ENCODE data around the gene HLA-DPA1.
"Not testable (repeated sequence)": the region's sequence is repeated elsewhere in the genome, so short reads cannot be mapped to it uniquely, and the experiment has no call there.

HLA-DPA1 gene

DNA sequence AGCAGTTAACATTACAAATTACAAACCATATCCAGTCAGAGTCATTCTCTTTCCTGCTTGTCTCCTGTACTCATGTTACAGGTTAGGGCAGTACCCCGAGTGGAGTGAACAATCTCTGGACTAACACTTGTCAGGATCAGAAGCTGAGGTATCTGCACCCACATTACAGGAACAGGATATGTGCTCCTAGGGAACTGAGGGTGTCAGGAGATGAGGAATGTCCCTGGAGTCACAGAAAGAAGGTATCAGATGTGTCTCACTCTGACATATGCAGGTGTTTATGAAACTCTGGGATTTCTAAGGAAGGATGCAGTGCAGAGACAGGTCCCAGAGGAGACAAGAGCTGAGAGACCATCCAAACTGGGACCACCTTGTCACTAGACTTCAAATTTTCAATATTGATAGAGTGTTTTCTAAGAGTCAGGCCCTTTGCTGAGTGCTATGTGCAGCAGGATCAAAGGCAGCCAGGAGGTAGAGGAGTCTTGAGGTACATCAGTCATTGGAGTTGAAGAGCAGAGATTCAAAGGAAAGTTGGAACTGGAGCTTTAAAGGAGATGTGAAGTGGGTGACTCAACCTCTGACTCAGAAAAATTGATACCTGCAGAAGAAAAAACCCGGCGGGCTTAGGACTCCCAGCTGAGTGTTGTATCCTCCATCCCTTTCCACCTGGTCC lies 14.9 kb upstream of the HLA-DPA1 start:
- no peak for DNase-seq

DNA sequence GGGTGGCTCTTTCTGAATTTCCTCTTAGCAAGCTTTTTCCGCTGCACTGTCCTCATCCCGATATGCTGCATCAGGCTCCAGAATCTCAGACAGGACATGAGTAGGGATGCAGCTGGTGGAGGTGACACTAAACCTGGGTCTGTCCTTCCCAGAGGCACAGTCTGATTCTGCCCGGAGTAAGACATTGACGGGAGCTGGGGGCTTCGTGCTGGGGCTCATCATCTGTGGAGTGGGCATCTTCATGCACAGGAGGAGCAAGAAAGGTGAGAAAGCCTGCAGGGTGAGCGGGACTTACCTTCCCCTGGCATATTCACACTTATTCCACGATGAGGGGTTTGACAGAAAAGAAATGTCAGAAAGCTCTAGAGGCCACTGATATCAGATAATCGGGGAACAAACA lies 12.2 kb upstream of the HLA-DPA1 start:
- DNase-seq, result no peak

DNA sequence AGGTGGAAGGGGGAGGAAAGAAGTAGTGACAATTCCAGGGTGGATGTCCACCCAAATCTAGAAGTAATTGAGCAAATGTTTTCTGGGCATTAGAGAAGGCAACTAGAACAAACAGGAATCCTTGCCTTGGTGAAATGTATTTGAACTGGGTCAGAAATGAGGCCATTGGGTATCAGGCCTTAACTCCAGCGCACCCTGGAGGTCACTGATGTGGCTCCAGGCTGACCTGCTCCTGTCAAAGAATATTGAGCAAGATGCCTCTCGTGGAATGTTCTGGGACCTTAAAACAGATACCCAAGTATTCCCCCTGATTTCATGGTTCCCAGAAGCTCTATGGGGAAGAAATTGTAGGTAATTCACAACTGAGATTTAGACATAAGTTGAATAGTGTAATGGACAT lies 9.3 kb upstream of the HLA-DPA1 start:
- no peak for DNase-seq

DNA sequence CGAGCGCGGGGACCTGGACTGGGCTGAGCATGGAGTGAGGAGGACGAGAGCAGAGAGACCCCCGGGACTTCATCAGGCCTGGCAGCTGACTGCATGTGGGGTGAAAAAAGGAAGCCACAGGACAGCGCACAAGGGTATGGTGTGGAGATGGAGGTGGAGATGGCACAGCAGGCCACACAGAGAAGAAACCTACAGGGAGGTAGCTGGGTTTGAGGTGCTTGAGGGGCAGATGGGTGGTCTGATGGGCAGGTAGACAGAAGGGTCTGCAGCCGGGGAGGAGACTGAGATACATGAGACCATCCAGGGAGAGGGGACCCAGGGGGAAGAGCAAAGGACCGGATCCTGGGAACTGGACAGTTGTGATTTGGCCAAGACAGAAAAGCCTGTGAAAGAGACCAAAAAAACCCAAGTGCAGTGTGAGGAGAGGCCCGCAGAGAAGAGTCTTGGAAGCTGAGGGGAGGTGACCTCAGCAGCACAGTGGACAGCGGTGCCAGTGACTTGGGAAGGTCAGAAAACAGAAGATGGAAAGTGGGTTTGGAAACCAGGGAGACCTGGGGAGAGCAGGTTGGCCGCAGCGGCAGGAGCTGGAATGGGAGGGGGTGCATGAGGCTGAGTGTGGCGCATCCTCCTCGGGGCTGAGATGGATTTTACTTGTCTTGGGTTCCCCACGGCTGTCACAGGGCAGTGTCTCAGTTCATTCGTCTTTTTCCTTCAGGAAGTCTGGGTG lies 7.8 kb upstream of the HLA-DPA1 start:
- DNase-seq, result no peak

DNA sequence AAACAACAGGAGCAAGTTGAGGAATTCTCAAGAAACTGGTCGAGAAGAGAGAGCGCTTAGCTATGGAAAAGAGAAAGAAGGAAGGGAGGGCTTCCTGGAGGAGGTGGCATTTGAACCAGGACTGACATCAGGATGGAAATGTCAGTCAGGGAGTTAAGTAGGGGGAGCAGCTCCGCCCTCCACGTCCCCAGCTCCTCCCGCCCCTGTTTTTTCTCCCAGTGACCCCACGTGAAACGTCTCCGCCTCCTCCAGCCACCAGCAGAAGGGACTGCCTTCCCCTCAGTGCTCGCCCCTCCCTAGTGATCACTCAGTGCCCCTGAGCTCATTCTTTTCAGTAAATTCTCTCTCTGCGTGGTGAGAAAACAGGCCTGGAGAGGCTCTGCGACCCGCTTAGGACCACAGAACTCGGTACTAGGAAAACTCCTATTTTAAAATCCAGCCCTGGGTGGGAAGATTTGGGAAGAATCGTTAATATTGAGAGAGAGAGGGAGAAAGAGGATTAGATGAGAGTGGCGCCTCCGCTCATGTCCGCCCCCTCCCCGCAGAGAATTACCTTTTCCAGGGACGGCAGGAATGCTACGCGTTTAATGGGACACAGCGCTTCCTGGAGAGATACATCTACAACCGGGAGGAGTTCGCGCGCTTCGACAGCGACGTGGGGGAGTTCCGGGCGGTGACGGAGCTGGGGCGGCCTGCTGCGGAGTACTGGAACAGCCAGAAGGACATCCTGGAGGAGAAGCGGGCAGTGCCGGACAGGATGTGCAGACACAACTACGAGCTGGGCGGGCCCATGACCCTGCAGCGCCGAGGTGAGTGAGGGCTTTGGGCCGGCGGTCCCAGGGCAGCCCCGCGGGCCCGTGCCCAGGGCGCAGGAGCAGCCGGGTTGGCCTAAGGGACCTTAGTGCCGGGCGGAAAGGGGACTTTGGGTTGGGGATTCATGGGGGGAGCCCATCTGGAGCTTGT lies 7.0 kb upstream of the HLA-DPA1 start:
- DNase-seq, result no peak

DNA sequence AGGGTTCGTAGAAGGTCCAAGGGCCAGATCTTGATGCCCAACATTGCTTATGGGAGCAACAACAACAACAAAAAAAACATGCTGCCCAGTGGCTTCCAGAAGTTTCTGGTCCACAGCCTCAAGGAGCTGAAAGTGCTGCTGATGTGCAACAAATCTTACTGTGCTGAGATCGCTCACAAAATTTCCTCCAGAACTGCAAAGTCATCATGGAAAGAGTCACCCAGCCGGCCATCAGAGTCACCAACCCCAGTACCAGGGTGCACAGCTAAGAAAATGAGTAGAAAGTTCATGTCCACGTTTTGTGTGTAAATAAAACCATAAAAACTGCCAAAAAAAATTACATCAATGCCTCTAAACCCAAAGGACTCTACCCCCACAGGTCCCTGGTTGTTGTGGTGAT lies 6.1 kb upstream of the HLA-DPA1 start:
- no peak for DNase-seq

DNA sequence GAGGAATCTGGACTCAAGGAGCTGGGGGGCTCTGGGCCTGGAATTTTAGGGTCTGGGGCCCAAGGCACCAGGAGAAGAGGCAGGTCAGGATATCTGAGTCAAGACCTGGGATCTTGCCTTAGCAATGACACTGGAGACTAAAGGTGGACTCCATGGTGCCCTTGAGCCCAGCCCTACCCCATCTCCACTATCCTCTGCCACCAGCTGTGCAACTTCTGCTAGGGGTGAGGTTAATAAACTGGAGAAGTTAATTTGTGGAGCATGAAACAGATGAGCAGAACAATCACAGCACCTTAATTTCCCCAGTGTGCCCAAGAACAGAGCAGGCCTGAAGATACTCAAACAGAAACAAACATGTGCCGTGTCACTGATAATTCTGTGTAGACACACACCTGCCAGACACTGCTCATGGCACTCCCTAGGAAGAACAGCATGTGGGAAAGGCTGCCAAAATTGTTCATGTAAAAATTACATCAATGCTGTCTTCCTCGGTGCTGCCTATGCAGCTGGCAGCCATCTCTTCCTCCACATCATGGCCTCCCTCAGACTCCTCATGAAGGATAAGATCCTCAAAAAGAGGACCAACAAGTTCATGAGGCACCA lies 5.6 kb upstream of the HLA-DPA1 start:
- DNase-seq, result no peak

DNA sequence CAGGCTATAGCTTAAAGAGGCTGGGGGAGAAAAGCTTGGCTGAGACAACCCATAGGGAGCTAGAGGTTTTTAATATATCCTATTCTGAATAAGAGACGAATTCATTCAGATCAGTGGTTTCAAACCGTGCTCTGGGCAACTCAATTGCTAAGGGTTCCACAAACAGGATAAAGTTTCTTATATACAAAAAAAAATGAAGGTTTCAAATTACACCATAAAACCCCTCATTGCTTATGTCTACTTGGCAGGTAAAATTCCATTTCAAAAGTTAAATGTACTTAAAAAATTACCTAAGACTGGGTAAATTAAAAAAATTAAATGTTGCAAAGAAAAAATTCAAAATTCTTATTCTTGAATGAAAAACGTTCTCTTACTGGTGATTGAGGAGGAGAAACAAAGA lies 5.0 kb upstream of the HLA-DPA1 start:
- DNase-seq, result no peak

DNA sequence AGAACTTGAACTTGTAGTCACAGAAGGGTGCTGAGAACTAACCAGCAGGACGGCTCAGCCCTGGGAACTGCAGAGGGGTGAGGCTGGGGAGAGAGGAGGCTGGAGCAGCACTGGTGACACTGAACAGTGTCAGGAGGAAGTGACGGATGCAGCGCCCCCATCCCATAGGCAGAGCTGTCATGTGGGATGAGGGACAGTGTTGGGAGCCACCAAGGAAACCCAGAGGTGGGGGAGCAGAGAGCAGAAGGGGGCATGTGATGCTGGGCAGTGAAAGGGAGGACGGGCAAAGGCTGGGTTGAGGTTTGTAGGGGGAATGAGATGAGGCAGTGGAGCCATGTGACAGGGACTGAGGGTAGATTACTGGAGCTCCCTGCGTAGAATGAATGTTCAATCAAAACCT lies 4.5 kb upstream of the HLA-DPA1 start:
- DNase-seq, result no peak

DNA sequence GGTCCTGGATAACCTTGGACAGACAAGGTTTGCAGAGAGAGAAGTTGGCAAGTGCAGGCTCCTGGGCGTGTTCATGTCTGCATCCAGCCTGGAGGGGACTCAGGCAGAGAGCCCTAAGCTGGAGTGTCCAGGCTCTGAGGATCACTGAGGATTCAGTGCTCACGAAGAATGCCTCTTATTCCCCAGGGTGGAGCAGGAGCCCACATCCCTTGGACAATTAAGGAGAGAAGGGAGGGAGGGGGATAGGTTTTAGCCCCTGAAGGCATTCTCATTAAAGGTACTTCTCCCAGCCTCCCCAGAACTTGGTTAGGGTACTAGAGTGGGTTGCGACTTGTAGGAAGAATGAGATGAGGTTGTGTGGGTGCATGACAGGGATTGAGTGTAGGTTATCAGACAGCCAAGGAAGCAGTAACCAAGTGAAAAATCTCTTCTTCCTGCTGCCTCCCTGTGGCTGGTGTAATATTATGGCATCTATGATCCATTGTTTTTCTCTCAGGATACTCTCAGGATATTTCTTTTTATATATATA lies 3.0 kb upstream of the HLA-DPA1 start:
- DNase-seq, result no peak

DNA sequence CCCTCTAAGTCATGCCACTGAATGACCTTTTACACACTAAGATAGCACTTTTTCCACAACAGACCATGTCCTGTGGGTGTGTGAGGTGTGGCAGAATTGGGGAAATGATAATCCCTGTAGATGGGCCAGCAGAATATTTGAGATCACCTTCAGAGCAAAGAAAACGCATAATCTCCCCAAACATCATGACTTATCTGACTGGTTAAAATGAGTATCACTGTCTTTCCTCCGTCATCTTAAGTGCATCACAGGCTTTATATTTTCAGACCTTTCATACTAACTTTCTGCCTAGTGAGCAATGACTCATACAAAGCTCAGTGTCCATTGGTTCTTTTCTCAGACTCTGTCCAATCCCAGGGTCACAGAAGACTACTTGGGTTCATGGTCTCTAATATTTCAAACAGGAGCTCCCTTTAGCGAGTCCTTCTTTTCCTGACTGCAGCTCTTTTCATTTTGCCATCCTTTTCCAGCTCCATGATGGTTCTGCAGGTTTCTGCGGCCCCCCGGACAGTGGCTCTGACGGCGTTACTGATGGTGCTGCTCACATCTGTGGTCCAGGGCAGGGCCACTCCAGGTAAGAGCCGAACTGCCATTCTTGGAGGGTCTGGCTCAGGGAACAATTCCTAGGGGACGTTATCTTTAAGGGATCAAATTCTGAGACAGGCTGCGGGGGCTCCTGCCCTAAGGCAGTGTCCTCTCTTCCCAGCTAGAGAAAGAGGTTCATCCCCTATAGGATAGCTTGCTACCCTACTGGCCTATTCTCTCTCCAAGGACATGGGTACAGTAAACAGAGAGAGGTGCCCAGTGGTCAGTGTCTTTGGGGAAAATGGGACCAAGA lies 2.3 kb upstream of the HLA-DPA1 start, which contains the start of gene HLA-DPB1:
Gene HLA-DPB1, plus strand, starts transcription at position 423 of the 838 bp plus-strand sequence. Its CDS starts 52 bp downstream, at position 475.
- no peak for DNase-seq

DNA sequence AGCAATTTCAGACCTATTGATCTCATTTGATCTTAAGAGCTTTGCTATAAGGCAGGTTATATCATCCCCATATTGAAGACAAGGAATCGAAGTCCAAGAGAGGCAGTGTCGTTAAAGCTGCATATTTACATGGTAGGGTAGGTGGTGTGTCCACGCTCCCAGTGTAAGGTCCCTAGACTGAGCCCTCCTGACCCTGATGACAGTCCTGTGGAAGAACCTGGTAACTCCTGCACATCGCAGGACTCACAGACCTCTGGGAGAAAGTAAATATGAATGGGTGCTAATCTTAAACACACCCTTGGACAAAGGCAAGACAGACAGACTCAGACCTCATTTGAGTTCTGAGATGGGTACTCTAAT lies 1.7 kb upstream of the HLA-DPA1 start:
- DNase-seq, result no peak

DNA sequence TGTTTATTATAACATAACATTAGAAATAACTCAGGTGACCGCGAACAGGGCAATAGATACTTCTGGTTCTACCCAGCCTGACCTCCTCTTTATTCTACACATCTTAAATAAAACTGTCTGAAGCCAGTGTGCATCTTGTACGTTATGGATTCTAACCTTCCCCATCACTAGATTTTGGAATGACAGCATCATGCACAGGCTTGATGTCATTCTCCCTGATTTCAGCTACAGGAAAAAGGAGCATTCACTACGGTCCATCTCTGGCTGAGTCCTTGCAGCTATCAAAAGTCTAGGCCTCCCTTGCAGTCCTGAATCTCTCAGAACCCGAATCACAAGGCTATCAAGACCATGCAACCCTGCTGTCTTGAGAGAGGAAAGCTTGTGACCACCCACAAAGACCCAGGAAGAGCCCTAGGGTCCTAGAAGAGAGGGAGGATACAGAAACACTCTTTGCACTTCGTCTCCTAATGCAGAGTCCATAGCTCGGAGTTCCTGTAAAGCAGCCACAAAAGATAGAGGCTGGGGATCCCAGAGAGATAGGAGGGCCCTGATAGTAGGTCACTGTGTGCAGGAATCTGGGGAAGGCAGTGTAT lies 845 bp downstream of the HLA-DPA1 start:
- no peak for DNase-seq

DNA sequence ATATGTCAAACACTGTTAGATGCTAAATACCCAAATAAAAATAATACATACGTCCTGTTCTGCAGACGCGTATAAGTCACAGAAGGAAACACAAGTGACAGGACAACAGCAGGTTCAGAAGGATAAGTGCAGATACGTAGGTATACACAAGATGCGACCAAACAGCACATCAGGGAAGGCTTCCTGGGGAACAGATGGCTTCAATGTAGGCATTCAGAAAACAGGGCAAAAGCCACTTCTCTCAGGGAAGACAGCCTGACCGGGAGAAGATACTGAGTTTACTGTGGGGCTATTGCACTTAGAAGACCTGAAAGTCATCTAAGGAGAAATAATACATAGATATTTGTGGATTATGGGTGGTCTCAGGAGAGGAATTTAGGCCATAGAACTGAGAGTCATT lies 1.9 kb downstream of the HLA-DPA1 start:
- DNase-seq, result no peak

DNA sequence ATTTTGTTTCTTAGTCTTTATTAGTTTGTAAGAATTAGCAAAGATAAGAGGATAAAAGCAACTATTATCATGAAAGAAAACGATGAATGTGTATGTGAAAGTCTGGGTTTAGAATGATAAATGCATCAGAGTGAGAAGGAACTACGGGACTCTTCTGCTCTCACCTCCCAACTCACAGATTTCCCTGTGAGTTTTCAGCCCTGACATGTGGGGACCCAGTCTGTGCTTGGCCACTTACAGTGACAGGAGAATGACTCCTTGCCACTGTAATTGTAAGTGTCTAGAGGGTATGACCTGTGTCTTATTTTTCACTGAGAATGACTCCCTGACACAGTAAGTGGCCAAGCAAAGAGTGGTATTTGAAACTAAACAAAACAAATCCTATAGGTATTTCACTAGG lies 2.5 kb downstream of the HLA-DPA1 start:
- DNase-seq, result no peak

DNA sequence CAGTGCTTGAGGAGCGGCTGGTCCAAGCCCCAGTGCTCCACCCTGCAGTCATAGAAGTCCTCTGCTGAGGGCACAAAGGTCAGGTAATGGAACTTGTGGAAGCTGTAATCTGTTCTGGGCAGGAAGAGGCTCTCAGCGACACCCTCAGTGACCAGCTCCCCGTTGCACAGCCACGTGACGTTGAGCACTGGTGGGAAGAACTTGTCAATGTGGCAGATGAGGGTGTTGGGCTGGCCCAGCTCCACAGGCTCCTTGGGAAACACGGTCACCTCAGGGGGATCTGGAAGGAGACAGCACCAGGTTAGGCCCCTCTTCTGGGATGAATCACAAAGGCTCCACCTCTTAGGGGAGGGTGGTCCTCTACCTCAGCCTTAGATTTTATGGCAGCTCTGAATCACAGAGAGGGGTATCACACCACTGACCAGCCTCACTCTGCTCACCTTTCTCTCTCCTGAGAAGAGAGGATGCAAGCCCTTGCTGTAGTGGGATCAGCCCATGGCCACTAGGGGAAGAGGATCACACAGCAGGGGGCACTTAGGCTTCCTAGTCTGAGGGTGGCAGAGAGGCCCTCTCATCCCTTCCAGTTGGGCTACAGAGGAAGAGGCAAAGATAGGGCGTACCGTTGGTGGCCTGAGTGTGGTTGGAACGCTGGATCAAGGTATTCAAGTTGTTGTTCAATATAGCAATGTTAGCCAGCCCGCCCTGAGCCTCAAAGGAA lies 4.3 kb downstream of the HLA-DPA1 start:
- no peak for DNase-seq

DNA sequence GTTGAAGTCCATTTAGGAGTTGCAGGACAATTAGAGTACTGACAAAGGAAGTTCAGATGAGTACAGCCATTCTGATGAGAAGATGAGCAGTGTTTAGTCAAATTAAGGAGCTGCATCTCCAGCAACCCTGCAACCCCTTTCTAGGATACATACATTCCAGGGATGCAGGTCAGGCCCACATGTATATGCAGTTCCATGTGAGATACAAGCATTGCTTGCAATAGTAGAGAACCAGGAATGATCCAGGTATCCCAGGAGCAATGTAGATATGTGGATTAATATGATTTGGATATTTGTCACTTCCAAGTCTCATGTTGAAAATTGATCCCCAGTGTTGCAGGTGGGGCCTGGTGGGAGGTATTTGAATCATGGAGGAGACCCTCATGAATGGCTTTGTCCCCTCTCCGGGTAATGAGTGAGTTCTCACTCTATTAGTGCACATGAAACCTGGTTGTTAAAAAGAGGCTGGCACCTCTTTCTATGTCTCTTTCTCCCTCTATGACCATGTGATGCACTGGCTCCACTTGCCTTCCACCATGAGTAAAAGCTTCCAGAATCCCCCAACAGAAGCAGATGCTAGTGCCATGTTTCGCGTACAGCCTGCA lies 6.4 kb downstream of the HLA-DPA1 start:
- no peak for DNase-seq

DNA sequence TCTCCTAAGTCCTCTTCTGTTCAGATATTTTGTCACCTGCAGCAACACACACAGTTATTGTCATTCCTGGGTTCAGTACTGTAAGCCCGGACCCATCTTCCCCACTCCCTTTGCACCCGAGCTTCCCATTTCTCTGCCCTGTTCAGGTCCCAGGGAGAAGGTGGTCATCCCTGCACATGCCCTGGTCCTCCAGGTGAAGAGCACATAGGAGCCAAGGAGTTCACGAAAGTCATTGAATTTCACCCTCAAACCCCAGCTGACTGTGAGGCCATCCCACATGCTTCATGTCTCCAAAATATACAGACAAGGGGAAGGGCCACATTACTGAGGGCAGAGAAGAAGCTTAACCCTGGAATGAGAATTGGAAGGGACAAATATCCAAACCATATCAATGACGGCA lies 8.1 kb downstream of the HLA-DPA1 start:
- no peak for DNase-seq

DNA sequence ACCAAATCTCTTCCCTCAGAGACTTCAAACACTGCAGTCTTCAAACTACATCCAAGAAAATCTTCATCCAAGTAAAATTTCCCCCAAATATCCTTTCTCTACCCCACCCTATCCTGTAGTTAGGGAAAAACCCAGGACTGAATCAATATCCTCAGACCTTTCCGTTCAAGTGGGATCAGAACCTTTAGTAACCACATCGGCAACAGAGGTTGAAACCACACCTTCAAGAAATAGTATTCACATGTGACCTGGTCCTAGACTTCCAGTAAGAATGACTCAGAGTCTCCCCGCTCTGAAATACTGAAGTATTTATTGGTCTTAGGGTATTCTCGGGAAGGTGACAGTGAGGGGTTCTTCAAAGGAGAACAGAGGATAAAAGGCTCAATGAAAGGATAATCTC lies 8.7 kb downstream of the HLA-DPA1 start:
- no peak for DNase-seq

DNA sequence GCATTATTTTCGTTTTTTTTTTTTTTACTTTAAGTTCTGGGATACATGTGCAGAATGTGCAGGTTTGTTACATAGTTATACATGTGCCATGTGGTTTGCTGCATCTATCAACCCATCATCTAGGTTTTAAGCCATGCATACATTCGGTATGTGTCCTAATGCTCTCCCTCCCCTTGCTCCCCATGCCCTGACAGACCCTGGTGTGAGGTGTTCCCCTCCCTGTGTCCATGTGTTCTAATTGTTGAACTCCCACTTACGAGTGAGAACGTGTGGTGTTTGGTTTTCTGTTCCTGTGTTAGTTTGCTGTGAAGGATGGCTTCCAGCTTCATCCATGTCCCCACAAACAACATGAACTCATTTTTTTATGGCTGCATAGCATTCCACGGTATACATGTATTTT lies 10.0 kb downstream of the HLA-DPA1 start:
- DNase-seq, result not testable (repeated sequence)
